Left ventricle myocardium superior (tissue), 1 donor: ENCODE measurements around the gene ATRIP. TPM values are rescaled to one million over a fixed set of nuclear protein-coding genes. Genes with fewer than 3 reads are reported as not detected.
A peak's percentile ranks its signal among the peaks of the same experiment; 100 is the strongest.
"Not testable (repeated sequence)": the region's sequence is repeated elsewhere in the genome, so short reads cannot be mapped to it uniquely, and the experiment has no call there.

Source experiments
- ATAC-seq: fragments of 200-7000 bp; cut with Tn5 transposase; one replicate; pipeline ENCODE4 v1.9.1; 2020; ENCODE audit warnings: mild to moderate bottlenecking, moderate library complexity
- DNase-seq: peaks from one replicate; pipeline ENCODE4 v3.0.0-alpha.2; 2020
- intact Hi-C: fragments of 100-400 bp; cut with micrococcal nuclease; formaldehyde crosslinking; loops from one replicate; pipeline ENCODE4 v1.11.0; 2022
- total RNA-seq: library from RNA; stranded (reverse); fragmentation: NEBNext Ultra II Directional; extraction: Animal tissue kit (Norgen Biotek cat#: 25700); gene quantifications from one replicate; pipeline ENCODE4 v1.2.1, GENCODE V29; 2021
- donor health status: DM: no; HTN: yes; CAD: no; lungs with severe emphysema.

ATRIP gene
- total RNA-seq, 1 donor from 2014 or later, result 4.9 TPM

DNA sequence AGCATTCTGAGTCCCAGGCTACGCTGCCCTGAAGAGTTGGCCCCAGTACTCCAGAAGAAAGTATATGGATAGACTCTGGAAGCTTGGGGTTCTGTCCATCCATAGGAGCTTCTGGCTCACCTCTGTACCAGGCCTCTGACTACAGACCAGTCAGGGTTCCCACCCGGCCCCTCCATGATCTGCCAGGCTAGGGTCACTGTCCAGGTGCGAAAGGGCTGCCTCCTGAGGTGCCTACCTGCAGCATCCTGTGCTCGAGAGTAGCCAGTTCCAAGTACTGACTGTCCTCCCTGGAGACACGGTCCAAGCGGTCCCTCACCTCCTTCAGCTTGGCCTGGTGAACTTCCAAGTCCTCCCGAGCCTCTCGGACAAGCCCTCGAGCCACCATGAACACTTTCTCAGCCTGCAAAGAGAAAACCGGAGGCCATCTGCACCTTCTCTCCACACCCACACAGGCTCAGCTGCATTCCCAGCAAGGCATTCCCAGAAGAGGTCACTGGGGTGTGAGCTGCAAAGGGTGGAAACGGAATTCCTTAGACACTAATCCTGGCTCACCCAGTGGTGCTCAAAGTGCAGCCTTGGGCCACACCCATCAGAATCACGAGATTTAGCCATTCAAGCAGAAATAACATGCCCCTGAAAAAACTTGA, 12.9 kb upstream of the ATRIP start:
- DNase-seq, result no peak
- ATAC-seq, result no peak
- intact Hi-C loops, result loop anchor here (10.0 kb wide), 1 partner anchor 159 kb away; no protein-coding TSS in a partner anchor

DNA sequence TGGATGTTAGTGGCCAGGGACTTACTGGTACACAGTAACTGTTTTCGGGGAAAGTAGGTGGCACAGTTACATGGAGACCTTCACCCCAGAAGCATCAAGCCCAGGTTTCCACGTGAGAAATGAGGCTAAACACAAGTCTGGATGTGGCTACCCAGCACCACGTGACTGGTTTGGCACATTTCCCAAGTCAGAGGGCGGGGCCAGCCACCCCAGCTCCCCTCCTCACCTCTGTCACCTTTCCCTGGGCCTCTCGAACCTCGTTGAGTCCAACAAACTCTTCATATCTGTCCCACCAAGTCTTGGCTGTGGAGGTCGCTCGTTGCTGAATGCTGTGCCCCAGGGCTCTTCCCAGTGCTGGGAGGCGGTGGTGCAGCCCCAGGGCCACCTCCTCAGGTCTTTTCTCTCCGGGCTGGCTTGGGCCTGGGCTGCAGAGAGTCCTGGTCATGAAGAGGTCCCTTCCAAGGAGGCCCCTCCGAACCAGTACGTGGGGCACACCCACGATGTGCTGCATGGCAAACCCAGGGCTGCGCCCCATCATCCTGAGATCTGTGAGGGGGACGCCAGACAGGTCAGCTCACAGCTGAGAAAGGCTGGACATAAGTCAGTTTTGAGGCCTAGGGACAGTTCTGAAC, 11.8 kb upstream of the ATRIP start:
- intact Hi-C loops, result loop anchor here (5.0 to 10.0 kb wide), 2 partner anchors 37 to 160 kb away; no protein-coding TSS in a partner anchor
- ATAC-seq (no peak), DNase-seq (no peak)

DNA sequence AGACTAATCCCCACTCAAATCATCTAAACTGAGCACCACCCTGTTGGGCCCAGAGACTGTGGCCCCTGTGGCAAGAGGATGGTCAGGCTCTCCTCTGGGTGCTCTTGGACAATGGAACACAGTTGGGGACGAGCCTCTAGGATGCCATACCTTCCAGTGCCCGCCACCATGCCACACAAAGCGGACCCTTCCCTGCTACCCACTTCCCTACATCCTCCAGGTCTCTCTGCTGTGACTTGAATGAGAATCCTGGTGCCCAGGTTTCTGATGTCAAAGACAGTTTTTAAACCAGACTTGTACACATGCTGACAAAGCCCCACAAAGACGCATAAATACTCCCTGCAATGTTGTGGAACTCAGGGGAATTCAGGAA, 11.3 kb upstream of the ATRIP start:
- ATAC-seq, result no peak
- intact Hi-C loops, result loop anchor here (5.0 to 10.0 kb wide), 2 partner anchors 38 to 160 kb away; no protein-coding TSS in a partner anchor
- DNase-seq, result no peak

DNA sequence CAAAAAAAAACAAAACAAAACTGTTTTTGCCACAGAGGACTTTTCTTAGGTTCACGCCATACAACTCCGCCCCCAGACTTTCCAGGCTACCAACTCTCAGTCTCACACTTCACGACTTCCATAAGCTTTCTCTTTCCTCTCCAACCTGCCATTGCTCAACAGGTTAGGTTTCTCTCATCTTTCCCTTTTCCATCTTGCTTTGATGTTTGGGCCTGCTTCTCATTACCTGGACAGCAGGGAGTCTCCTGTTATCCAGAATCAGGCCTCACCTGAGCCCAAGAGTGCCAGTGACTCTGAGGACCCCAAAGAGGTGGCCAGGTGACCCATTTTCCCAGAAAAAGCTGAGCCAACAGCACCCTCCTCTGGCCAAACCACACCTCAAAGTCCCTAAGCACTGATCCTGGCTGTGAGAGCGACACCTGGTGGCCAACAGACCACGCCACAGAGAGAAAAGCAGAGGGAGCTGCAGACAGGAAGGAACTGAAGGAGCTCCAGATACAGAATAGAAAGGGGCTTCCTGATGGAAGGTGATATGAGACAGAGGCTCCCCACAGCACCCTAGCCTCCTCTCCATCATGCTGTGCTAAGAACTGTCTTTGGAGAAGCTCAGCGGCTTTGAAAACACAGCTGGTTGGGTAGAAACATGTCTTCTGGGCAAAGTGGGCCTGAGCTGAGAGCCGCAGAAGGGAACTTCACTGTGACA, 10.6 kb upstream of the ATRIP start:
- peak; percentile 88 for DNase-seq
- ATAC-seq, result peak; percentile 59
- intact Hi-C loops, result loop anchor here (5.0 to 10.0 kb wide), 2 partner anchors 39 to 161 kb away; no protein-coding TSS in a partner anchor

GRCh38 chr3:48436477-48436787, 10.1 kb upstream of the ATRIP start:
- DNase-seq, result no peak
- intact Hi-C loops, result loop anchor here (5.0 to 10.0 kb wide), 2 partner anchors 39 to 162 kb away; no protein-coding TSS in a partner anchor

DNA sequence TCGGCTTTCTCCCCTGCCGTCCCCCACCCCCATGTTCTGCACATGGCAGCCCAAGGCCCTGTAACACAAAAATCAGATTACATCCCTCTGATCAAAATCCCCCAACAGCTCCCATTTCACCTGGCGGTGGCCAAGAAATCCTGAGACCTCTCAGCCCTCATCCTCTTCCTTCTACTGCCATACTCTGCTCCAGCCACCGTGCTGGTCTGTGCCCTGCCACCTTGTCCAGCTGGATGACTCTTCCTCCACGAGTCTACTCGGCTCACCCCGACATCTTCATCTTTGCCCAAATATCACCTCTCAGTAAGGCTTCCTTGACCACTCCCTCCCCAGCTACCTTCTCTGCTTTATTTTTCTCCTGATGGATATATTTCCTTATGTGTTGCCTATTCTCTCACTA, 9.7 kb upstream of the ATRIP start:
- no peak for ATAC-seq

More at GRCh38 chr3:48436477-48436787, 10.1 kb upstream of the ATRIP start:
- ATAC-seq, result no peak

GRCh38 chr3:48437812-48438211, 8.7 kb upstream of the ATRIP start:
- no peak for ATAC-seq
- no peak for DNase-seq
- intact Hi-C loops, result loop anchor here (5.0 to 10.0 kb wide), 2 partner anchors 41 to 163 kb away; no protein-coding TSS in a partner anchor

More for the DNA sequence above, 9.7 kb upstream of the ATRIP start:
- intact Hi-C loops, result loop anchor here (5.0 to 10.0 kb wide), 2 partner anchors 40 to 162 kb away; no protein-coding TSS in a partner anchor
- DNase-seq, result no peak

DNA sequence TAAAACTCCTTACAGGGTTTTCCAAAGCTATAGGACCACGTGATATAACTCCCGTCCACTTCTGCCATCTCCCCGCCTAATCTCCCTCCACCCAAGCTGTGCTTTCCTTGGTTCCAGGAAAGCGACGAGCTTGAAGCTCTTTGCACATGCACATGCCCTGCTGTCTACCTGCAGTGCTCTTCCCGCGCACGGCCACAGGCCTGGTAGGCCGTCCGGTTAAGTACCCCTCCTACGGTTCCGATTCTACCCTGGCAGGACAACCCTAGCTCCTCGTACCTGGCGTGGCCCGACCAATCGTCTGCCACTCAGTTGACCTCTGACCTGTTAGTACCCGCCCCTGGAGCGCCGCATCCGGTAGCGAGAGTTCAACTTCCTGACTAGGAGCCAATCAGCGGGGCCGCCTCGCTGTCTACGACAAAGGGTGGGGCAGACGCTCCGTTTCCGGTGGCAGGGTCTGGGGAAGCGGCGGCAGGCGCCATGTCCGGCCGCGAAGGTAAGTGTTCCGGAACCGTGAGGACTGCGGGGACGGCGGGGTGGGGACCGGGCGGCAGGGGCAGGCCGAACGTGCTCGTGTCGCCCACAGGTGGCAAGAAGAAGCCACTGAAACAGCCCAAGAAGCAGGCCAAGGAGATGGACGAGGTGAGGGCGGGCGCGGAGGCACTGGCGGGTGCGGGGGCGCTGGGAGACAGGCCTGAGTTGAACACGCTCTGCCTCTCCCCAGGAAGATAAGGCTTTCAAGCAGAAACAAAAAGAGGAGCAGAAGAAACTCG, 6.5 kb upstream of the ATRIP start, which contains the start of the genes CCDC51 and TMA7:
Gene CCDC51, minus strand, starts transcription at position 300 of the 770 bp plus-strand sequence. CDS start 4,991 bp downstream, outside the sequence.
Gene TMA7, plus strand, starts transcription at position 438 of the 770 bp plus-strand sequence. Its CDS starts 40 bp downstream, at position 478.
- DNase-seq (peak; percentile 99), ATAC-seq (peak; percentile 98)
- intact Hi-C loops, result loop anchor here (5.0 to 10.0 kb wide), 2 partner anchors 43 to 165 kb away; no protein-coding TSS in a partner anchor

DNA sequence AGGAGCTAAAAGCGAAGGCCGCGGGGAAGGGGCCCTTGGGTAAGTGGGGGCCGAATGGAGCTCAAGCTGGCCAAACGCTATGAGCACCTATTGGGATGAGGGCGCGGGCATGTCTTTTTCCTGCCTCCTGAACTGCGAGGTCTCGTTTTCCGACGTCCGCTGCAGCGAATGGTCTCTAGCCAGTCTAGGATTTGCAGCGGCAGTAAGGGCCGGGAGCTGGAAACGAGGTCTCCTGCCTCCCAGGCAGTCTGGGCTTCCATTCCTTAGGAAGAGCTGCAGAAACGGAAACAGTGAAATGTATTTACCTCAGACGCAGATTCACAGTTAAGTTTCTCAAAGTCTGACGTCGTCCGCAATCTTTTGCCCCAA, 6.0 kb upstream of the ATRIP start:
- intact Hi-C loops, result no loop called here
- no peak for DNase-seq

DNA sequence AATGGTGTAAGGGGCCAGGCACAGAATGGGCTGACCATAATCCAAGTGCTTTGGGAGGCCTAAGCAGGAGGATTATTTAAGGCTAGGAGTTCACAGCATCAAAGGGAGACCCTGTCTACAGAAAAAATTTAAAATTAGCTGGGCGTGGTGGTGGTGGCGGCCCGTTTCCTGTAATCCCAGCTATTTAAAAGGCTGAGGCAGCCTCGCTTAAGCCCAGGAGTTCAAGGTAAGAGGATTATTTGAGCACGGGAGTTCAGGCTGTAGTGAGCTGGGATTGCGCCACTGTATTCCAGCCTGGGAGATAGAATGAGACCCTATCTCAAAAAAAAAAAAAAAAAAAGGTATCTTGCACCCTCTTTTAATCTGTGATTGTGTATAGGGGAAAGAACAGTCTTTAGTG, 4.6 kb upstream of the ATRIP start:
- intact Hi-C loops, result no loop called here
- DNase-seq, result no peak
- no peak for ATAC-seq

More for the DNA sequence above, 6.0 kb upstream of the ATRIP start:
- ATAC-seq, result no peak

GRCh38 chr3:48445277-48445882, 1.2 kb upstream of the ATRIP start:
- intact Hi-C loops, result no loop called here
- ATAC-seq, result no peak

DNA sequence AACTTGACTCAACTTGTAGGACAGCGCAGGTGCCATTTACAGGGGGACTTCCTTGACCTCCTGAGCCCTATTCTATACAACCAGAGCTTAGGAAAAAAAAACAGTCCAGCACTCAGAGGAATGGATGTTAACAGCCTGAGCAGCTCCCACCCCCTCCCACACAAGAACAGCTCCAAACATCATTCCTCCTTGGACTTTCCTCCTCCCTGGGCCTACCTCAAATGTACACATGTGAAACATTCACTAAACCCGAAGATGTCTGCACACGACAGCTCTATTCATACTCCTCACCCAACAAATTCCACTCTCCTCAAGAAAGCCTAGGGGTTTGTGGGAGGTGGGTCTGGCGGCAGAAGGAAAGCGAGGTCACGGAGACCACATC, 503 bp upstream of the ATRIP start:
- no peak for ATAC-seq
- intact Hi-C loops, result no loop called here

More at GRCh38 chr3:48445277-48445882, 1.2 kb upstream of the ATRIP start:
- DNase-seq, result no peak

GRCh38 chr3:48451270-48451669, 4.7 kb downstream of the ATRIP start:
- DNase-seq (no peak), ATAC-seq (no peak)
- intact Hi-C loops, result no loop called here

More for the DNA sequence above, 503 bp upstream of the ATRIP start:
- DNase-seq, result no peak

GRCh38 chr3:48456456-48456855, 9.9 kb downstream of the ATRIP start:
- ATAC-seq (no peak), DNase-seq (no peak)
- intact Hi-C loops, result no loop called here

GRCh38 chr3:48459331-48459730, 12.8 kb downstream of the ATRIP start:
- intact Hi-C loops, result no loop called here
- DNase-seq (no peak), ATAC-seq (no peak)

- intact Hi-C loops, result loop anchor here (5.0 kb wide), 1 partner anchor 87 kb away; no protein-coding TSS in a partner anchor
- ATAC-seq, result peak; percentile 19
- no peak for DNase-seq
Measured at GRCh38 chr3:48459773-48460516, 13.4 kb downstream of the ATRIP start.

DNA sequence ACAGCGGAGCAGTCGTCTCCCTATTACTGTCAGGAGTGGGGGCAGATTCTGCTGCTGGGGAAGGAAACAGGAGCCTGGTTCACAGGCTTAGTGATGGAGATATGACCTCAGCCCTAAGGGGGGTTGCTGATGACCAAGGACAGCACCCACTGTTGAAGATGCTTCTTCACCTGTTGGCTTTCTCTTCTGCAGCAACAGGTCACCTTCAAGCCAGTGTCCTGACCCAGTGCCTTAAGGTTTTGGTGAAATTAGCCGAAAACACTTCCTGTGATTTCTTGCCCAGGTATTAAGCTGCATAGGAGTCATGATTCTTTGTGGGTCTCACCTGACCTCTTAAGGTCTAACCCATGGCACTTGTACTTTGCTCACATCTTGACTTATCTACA, 14.0 kb downstream of the ATRIP start:
- no peak for DNase-seq
- intact Hi-C loops, result loop anchor here (5.0 kb wide), 1 partner anchor 87 kb away; no protein-coding TSS in a partner anchor

DNA sequence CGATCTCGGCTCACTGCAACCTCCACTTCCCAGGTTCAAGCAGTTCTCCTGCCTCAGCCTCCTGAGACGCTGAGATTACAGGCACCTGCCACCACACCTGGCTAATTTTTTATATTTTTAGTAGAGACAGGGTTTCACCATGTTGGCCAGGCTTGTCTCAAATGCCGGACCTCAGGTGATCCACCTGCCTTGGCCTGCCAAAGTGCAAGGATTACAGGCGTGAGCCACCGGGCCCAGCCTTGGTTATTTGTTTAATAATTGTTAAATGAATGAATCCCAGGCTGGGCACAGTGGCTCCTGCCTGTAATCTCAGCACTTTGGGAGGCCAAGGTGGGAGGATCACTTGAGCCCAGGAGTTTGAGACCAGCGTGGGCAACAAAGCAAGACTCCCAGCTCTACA, 15.2 kb downstream of the ATRIP start:
- intact Hi-C loops, result loop anchor here (5.0 kb wide), 1 partner anchor 86 kb away; no protein-coding TSS in a partner anchor
- ATAC-seq, DNase-seq: not testable (repeated sequence)

More for the DNA sequence above, 14.0 kb downstream of the ATRIP start:
- no peak for ATAC-seq
